ENCODE measurements around the gene CSRP3.

Gene CSRP3

DNA sequence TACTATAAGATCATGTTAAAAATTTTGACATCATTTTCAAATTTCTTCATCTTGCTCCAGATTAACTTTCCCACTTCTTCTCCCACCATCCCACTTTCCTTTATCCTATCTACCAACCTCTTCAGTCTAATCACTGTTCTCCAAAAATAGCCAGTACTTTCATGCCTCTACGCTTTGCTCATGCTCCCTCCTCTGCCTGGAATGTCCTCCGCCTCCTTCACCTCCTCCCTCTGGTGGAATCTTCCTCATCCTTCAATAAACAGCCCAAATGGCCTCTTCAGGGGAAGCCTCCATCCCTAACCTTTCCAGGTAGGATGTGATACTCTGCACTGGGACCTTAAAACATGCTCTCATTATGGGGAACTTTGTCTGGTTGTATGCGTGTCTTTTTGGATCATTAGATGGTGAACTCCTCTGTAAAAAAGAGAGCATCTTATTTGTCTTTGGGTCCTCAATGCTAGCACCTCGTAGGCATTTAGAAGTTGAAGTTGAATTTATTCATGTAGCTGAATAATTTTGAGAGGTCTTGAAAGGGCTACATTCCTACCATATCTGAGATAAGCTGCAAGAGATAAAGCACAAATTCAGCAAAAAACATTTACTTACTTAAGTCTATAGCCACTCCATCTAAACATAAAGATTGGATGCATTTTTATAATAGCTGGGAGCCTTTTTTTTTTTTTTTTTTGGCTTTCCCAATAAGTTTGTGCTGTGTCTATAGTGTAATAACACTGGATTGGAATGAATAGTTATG, 8.0 kb upstream of the CSRP3 start:
- TF ChIP-seq, protein P1, sequence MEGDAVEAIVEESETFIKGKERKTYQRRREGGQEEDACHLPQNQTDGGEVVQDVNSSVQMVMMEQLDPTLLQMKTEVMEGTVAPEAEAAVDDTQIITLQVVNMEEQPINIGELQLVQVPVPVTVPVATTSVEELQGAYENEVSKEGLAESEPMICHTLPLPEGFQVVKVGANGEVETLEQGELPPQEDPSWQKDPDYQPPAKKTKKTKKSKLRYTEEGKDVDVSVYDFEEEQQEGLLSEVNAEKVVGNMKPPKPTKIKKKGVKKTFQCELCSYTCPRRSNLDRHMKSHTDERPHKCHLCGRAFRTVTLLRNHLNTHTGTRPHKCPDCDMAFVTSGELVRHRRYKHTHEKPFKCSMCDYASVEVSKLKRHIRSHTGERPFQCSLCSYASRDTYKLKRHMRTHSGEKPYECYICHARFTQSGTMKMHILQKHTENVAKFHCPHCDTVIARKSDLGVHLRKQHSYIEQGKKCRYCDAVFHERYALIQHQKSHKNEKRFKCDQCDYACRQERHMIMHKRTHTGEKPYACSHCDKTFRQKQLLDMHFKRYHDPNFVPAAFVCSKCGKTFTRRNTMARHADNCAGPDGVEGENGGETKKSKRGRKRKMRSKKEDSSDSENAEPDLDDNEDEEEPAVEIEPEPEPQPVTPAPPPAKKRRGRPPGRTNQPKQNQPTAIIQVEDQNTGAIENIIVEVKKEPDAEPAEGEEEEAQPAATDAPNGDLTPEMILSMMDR (IDR thresholded peaks at IDR 0.05; ENCODE audit: low read depth, low read length): no peak
- DNase-seq (ENCODE audit: extremely low read depth, low read depth): no peak

DNA sequence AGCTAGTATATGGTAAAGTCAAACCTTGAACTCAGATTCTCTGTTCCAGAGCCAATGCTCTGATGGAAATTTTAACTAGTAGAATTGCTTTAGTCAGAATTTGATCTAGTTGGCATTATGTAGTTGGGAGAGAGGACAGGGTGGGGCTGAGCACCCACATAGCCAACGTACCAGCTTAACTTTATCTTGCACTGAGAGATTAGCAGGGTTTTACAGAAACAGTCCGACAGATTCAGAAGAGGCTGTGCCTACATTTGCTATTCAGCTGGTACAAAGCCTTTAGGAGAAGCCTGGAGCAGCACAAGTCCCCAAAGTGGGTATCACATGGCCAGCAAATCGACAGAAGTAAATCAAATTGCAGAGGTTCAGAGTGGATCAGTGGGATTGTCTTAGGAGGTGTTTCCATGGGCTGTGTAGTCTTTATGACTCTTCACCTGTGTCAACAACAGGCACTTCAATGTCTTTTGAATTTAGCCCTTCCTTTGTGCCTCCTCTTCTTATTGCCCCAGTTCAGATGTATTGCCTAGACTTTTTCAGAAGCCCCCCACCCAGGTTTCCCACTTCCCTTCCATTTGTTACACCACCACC, 7.3 kb upstream of the CSRP3 start:
- DNase-seq (ENCODE audit: extremely low read depth, low read depth): no peak
- TF ChIP-seq, protein P1 (IDR thresholded peaks at IDR 0.05; ENCODE audit: low read depth, low read length): no peak

DNA sequence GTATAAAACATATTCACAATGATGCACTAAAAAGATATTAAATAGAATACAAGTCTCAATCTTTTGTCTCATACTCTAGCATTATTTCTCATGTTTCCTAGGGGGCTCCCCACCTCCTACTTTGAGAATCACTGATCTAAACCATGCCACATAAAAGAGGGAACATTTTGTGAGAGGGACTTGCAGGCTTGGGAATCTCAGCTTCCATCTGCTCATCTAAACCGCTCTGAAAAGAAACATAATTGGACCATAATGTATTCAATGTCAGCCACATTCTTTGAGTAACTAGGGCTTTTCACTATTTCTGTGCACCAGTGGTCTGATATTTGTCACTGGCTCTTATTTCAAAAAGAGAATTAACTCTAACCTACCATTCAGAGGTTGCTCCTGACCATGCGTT, 6.4 kb upstream of the CSRP3 start:
- TF ChIP-seq, protein P1 (IDR thresholded peaks at IDR 0.05; ENCODE audit: low read depth, low read length): no peak
- no peak for DNase-seq (ENCODE audit: extremely low read depth, low read depth)

DNA sequence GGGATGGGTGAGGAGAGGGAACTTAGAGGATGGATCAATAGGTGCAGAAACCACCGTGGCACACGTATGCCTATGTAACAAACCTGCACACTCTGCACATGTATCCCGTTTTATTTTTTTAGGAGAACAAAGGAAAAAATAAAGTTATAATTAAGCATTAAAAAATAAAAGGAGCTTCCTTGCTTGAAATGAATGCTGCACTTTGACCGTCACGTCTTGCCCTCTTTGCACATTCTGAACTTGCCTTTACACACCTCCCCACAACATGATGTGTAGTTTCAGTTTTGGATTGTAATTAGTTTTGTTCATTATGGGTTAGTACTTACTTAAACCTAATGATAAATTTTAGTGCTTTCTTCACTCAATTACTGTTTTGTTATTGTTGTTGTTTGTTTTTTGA, 3.1 kb upstream of the CSRP3 start:
- TF ChIP-seq, protein P1 (IDR thresholded peaks at IDR 0.05; ENCODE audit: low read depth, low read length): no peak
- DNase-seq (ENCODE audit: extremely low read depth, low read depth): no peak

DNA sequence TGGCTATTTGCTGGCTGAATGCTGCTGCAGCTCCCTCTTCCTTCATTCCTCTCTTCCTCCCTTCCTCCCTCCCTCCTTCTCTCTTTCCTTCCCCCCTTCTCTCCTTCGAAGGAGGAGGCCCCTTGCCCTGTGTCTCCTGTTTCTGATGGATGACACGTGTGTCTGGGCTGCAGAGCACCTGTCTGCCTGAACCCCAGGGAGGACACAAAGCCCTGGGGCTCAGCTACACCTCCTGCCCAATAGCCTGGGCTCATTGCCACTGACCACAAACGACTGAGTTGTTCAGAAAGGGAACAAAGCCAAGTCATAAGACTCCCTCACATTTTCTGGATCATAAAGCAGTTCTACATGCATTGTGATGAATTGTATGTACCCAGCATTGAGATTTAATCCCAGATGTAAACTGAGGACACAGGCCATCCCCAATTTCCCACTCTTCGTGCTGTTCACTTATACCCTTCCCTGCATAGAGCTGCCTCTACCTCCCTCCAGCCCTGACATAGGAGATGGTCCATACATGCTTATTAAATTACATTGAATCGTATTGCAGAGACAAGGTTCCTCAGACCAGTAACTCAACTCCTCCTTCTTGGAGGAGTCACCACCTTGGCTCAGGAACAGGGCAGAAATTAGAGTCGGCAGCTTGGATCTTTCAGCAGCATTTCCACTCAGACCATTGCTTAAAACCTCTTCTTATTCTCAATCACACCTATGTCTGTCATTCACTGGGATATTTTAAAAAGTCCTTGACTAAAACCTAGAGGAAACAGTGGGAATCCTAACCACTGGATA, 1.2 kb downstream of the CSRP3 start:
- TF ChIP-seq, protein P1 (IDR thresholded peaks at IDR 0.05; ENCODE audit: low read depth, low read length): no peak
- DNase-seq (ENCODE audit: extremely low read depth, low read depth): no peak

DNA sequence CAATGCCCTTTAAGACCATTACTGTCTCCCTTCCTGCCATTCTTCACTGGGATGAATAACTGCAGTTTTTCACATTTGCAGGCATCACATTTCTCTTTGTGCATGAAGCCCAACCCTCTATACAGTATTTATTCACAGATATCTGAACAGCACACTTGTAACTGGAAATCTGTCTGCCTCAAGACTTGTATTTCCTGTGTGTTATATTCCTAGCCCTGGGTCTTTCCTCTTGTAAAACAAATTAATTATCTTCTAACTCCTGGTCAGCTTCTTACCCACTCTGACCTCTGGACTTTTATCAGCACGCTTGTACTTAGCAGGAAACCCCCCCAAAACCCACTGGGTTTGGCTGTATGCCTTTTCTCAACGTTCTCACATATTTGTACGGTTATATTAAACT, 2.0 kb downstream of the CSRP3 start:
- DNase-seq (ENCODE audit: extremely low read depth, low read depth): no peak
- TF ChIP-seq, protein P1 (IDR thresholded peaks at IDR 0.05; ENCODE audit: low read depth, low read length): no peak

DNA sequence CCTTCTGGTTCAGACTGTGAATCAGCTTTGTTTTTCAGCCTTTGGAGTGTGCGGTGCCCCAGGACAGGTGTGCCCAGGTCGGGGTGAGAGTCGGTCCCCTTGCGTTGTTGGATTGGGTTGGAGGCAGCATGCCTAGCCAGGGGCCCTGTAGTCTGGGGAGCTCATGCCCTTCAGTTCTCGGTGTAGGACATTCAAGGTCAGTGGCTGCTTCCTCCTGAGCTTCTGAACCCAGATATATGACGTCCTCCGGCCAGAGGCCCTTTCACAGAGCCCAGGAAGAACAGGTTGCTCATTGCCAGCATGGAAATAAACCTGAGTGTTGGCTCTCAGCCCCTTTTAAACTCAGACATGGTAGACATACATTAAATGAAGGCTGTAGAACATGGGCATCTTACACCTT, 2.7 kb downstream of the CSRP3 start:
- TF ChIP-seq, protein P1 (IDR thresholded peaks at IDR 0.05; ENCODE audit: low read depth, low read length): no peak
- DNase-seq (ENCODE audit: extremely low read depth, low read depth): no peak

Data from AG09319 (cell line).